Embryonic facial prominence (tissue), 1 donor: ENCODE measurements around the gene FAM200A.
"Not testable (repeated sequence)": the region's sequence is repeated elsewhere in the genome, so short reads cannot be mapped to it uniquely, and the experiment has no call there.

Source experiments
- DNase-seq: peaks from one replicate; pipeline ENCODE4 v3.0.0-alpha.2; 2016; ENCODE audit errors: extremely low spot score

The FAM200A gene

DNA sequence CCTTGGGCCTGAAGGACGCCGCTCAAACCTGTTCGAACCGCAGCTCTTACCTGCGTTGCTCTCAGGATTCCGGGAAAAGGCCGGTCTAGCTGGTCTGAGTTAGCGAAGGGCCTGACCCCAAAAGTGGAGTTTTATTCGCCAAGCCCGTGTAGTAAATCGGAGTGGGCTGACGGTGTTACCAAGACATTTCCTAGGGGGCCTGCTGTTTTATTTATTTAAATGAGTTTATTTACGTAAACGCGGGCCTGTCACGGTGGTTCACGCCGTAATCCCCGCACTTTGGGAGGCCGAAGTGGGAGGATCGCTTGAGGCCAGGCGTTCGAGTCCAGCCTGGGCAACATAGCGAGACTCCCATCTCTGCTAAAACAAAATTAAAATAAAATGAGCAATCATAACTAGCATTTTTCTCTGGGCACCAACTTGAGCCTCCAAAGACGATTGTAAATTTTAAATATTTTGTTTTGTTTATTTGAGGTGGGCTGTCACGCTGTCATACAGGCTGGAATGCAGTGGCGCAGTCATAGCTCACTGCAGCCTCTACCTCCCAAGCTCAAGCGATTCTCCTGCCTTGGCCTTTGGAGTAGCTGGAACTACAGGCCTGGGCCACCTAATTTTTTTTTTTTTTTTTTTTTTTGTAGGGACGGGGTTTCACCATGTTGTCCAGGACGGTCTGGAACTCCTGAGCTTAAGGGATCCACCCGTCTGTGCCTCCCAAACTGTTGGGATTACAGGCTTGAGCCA, 7.4 kb upstream of the FAM200A start:
- no peak for DNase-seq

DNA sequence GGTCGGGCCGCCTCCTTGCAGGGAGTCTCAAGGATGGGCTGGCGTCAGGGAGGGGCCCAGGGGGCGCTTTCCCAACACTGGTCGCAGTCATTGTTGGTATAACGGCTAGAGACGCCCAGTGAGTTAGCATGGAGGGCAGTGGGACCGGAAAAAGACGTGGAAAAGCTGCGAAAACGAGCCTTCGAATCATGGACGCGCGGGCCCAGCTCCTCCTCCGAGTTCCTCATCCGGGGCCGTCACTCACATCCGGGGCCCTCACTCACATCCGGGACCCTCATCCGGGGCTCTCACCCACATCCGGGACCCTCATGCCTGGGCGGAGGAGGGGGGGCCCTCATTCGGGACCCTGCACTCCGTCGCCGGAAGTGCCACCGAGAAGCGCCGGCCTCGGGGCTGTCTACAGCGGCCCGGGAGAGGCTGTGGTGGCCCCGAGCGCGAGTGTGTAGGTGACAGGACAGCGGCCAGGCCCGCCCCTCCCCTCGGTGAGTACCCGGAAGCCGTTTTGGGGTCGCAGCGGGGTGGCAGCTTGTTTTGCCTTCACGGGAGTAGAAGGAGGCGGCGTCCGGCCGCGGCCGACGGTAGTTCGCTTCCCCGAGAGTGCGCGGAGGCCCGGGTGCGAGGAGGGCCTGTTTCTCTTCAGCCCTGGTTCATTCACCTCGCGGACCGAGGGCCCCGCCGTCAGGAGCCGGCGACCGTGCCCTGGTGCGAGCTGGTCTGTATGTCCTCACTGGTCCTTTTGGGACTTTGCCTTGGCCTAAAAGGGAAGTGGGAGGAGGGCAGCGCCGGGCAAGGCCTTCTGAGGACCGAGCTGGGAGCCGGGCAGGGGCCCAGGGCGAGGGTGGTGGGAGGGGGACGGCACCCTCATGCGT, 6.6 kb upstream of the FAM200A start, which contains the start of gene ZNF655:
ZNF655 (plus strand) TSS at position 337 of the 869 bp plus-strand sequence. CDS start 1,918 bp downstream, outside the sequence.
- peak; percentile 82 for DNase-seq

DNA sequence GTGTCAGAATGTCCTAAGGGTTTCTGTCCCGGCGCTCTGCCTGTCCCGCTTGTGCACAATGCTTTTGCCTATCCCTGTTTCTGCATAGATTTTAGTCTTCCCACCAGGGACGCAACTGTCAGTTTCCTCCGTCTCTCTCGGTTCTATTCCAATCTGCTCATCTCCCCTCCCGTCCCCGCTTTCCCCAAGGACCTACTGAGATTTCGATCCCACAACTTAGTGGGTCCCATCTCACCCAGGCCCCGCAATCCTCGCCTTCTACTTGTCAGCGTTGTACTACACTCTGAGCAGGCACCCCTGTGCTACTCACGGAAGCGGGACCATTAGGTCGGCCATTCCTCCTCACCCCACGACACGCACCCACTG, 6.0 kb upstream of the FAM200A start:
- DNase-seq, result no peak

DNA sequence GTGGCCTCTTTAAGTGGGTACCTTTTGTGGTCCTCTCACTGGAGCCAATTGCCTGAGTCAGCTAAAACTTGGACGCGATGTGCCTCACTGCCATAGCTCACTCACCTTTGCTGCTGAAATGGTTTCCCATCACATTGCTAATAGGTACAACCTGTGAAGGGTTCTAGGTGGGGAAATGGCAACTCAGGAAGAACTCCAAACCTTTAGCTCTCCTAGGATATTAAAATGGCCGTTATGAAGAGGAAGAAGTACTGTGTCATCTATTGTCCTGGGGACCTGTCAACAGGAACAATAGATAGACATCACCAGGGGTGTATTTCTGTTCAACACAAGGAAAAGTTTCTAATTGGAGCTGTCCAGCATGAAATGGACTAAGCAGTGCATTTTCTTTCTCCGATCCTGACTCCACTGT, 5.3 kb upstream of the FAM200A start:
- DNase-seq, result no peak

DNA sequence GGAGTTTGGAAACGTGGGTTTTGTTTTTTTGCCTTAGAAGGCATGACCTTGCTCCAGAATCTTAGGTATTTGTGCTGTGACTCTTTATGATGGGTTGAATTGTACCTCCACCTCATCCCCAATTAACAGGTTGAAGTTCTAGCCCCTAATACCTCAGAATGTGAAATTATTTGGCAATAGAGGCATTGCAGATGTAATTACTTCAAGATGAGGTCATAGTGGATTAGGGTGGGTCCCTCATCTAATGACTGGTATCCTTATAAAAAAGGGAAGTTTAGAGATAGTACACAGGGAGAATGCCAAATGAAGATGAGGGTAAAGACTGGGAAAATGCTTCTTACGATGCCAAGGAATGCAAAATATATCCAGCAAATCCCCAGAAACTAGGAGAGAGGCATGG, 3.0 kb upstream of the FAM200A start:
- DNase-seq, result no peak

DNA sequence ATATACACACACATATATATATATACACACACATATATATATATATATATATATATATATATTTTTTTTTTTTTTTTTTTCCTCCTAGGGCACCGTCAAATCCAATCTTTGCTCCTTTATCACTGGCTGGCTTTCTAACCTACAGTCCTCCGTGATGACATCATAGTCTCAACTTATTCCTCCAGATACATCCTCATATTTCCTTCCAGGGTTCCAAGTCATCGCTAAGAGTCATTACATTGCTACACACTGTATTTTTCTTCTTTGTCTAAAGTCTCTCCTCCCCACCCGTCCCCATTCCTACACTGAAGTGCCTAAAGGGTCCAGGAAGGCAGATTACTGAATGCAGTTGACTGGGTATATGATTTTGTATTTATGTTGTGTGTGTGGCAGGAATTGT, 1.1 kb upstream of the FAM200A start:
- no peak for DNase-seq

DNA sequence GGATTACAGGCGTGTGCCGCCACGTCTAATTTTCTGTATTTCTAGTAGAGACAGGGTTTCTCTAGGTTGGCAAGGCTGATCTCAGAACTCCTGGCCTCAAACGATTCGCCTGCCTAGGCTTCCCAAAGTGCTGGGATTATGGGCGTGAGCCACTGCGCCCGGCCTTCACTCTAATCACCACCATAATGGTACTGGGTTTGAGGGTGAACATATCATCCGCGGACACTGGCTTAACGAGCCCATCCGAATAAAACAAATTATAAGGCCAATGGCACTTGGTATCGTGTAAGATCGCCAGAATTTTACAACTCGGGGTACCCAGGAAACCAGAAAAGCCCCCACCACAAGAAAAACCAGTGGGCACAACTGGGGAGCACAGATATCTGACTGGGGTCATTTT, 580 bp downstream of the FAM200A start:
- DNase-seq, result no peak

DNA sequence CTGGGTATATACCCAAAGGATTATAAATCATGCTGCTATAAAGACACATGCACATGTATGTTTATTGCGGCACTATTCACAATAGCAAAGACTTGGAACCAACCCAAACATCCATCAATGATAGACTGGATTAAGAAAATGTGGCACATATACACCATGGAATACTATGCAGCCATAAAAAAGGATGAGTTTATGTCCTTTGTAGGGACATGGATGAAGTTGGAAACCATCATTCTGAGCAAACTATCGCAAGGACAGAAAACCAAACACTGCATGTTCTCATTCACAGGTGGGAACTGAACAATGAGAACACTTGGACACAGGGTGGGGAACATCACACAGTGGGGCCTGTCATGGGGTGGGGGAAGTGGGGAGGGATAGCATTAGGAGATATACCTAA, 2.4 kb downstream of the FAM200A start:
- not testable (repeated sequence) for DNase-seq

DNA sequence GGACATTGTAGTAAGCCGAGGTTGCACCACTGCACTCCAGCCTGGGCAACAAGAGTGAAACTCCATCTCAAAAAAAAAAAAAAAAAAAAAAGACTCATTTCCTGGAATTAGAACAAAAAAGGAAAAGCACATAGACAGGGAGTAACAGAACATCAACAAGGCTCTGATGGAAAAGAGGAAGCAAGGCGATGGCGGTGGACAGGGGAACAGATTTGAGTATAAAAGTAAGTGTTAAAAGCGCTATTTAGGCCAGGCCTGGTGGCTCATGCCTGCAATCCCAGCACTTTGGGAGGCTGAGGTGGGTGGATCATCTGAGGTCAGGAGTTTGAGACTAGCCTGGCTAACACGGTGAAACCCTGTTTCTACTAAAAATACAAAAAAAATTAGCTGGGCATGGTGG, 6.6 kb downstream of the FAM200A start:
- not testable (repeated sequence) for DNase-seq

DNA sequence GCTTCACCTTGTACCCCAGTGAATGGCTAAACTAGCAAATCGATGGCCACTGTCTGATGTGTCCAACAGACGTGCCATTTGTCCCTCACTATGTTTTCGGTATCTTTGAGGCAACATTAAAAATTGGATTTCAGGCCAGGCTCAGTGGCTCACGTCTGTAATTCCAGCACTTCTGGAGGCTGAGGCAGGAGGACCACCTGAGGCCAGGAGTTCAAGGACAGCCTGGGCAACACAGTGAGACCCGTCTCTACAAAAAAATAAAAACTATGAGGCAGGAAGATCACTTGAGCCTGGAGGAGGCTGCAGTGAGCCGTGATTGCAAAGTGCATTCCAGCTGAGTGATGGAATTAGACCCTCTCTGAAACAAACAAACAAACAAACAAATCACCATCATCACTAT, 8.0 kb downstream of the FAM200A start:
- no peak for DNase-seq

DNA sequence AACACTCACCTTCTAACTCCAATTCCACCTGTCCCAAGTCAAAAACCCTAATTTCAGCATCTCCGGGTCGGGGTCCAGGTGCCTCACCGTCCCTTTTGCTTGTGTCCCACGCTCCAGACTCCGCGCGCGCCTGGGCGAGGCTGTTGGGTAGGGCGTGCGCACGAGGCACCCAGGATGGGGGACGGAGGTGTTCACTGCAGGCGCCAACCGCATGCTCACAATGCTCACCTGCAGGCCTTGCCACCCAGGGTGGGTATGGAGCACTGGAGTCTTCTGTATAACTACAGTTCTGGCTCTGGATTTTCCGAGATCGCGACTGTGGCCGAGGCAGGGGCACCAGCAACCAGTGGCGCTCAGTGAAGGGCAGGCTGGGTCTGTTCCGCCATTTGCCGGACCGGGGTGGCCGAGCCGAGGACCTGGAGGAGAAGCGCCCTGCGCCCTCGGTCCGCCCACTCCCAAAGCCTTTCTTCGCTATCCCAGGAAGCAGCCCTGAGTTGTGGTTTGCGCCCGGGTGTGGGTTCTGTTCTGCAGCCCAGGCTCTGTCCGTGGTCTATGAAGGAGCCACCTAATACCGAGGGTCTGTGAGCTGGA, 8.7 kb downstream of the FAM200A start:
- no peak for DNase-seq

DNA sequence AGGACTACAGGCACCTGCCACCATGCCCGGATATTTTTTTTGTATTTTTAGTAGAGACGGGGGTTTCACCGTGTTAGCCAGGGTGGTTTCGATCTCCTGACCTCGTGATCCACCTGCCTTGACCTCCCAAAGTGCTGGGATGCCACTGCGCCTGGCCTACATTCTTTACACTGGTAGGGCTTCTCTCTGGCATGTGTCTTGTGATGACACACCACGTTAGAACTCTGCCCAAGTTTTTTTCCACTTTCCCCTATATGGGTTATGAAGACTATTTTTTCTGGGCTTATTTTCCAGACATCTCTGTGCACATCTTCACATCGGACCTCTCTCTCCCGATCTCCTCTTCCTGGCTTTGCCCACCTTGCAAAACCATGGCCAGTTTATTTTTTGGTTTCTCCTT, 10.7 kb downstream of the FAM200A start:
- no peak for DNase-seq

DNA sequence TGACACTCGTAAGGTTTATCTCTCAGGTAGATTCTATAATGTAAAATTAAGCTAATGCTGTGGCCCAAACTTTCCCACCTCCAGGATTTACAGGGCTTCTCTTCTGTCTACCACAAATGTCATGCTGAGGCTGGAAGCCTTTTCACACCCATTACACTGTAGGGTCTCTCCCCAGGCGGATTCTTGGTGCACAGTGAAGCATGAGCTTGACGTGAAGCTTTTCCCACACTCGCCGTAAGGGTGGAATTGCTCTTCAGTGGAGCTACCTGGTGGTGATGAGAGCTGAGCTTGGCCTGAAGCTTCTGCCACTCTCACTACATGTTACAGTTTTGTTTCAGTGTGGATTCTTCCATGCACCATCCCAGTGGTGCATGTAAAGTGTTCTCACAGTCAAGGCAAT, 11.4 kb downstream of the FAM200A start:
- no peak for DNase-seq

DNA sequence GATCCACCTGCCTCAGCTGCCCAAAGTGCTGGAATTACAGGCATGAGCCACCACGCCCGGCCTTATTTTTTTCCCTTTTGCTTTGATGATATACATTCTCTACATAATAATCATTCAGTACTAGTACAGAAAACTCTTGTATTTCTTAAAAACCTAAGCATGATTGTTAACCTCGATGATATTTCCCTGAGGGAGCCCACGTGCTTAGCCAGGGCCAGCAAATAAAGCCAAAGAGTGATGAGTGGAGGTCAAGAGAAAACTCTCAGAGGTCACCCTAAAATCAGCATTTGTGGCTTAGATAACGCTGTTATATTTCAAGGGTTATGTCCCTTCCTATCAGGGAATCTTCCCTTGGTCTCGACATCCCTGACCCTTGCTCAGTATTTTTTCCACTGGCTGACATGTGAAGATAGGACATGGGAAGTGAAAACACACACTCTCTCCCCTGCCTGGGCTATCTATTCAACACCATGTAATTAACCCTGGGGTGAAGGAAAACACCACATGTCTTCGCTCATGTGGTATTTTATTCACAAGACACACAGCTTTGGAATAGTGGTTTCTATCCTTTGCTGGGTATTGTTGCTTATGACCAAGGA, 12.6 kb downstream of the FAM200A start:
- no peak for DNase-seq

DNA sequence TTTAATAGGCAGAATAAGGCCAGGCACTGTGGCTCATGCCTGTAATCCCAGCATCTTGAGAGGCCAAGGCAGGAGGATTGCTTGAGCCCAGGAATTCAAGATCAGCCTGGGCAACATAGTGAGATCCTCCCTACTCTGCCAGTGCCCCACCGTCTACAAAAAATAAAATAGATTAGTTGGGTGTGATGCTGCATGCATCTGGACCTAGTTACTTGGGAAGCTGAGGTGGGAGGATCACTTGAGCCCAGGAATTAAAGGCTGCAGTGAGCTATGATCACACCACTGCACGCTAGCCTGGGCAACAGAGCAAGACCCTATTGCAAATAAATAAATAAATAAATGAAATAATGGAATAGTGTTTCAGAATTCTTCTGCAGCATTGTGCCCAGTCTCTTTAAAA, 16.2 kb downstream of the FAM200A start:
- no peak for DNase-seq

DNA sequence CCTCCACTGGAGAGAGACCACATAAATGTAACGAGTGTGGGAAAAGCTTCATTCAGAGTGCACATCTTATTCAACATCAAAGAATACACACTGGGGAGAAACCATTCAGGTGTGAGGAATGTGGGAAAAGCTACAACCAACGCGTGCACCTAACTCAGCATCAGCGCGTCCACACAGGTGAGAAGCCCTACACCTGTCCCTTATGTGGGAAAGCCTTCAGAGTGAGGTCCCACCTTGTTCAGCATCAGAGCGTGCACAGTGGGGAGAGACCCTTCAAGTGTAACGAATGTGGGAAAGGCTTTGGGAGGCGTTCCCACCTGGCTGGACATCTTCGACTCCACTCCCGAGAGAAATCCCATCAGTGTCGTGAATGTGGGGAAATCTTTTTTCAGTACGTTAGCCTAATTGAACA, 20.6 kb downstream of the FAM200A start:
- no peak for DNase-seq

DNA sequence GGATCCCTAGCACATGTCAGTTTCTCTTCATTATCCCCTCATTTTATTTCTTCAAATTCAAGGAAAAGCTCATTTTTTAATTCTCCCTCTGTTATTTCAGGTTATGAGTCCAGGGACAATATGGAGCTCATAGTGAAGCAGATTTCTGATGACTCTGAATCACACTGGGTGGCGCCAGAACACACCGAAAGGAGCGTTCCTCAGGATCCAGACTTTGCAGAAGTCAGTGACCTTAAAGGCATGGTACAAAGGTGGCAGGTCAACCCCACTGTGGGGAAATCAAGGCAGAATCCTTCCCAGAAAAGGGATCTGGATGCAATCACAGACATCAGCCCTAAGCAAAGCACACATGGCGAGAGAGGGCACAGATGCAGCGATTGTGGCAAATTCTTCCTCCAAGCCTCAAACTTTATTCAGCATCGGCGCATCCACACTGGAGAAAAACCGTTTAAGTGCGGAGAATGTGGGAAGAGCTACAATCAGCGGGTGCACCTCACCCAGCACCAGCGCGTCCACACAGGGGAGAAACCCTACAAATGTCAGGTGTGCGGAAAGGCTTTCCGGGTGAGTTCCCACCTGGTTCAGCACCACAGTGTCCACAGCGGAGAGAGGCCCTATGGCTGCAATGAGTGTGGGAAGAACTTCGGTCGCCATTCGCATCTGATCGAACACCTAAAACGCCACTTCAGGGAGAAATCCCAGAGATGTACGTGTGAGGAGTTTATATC, 26.0 kb downstream of the FAM200A start:
- DNase-seq, result no peak

DNA sequence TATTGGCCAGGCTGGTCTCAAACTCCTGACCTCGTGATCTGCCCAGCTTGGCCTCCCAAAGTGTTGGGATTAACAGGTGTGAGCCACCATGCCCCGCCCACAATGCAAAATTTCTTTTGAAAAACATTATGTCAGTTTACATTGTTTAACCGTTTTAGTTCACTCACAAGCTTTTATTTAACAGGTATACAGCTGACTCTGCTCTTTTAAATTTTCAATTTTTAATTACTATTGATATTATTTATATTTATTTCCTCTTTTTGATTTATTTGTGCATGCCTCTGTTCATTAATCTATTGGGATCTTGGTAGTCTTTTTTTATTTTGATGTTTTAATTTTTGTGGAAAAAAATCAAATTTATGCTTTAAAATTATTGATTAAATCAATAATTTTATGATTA, 30.5 kb downstream of the FAM200A start:
- DNase-seq, result no peak

DNA sequence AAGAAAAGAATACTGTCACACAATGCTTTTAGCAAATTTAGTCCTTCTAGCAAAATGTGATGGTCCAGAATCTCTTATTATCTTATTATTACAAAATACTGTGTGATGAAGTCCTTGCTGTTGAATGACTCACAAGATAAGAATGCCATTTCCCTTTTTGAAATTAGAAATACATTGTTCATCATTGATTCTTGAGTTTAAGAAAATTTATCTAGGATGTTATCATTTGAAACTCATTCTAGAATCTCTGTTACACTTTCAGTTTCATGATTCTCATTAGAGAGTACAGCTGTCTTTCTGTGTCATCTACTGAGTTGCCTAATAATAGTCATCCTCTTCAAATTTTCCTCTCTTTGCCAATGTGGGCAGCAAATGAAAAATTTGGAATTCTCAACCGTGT, 37.9 kb downstream of the FAM200A start:
- DNase-seq, result no peak

DNA sequence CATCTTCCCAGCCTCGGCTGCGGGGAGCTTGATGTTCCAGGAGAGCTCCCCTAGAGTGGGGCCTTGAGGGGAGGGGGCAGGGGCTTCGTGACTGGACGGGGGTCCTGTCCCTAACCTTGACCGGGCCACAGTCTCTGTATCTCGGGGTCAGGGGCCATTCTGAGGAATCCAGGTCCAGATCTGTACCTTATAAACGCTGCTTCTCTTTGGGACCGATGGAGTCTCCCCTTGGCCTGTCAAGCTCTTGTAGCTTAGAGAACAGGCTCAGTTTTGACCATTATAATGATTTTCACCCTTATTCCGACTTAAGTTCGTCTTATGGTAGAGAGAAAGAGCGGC, 46.6 kb downstream of the FAM200A start:
- DNase-seq, result no peak

DNA sequence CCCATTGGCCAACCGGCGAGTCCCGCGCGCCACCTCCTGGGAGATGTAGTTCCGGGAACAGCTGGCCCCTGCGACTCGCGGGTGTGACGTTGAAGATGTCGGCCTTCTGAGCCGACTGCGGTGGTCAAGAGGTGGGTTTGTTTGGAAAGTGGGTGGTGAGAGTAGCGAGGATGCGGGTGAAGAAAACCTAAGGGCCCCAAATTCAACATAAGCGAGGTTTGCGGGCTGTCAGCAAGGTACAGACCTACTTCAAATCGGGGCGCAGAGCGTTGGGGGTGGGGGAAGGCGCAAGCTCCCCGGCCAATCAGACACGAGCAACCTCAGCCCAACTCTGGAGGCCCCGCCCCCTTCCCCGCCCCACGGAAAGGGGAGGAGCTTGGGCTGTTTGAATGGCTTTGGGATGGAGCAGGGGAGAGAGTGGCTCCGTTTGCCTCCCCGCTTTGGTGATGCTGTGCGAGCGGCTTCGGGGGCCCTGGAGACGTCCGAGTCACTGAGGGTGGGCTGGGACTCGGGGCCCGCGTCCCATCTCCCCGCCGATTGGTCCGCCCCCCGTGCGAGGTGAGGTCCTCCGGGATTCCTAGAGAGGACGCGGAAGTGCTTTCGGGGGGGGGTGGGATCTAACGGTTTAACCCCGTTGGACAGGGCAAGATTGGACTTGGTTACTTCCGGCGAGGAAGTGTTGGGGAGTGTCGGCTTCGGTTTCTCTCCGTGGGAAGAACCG, 47.2 kb downstream of the FAM200A start, which contains the start of gene ZKSCAN5:
ZKSCAN5 (plus strand) TSS at position 60 of the 721 bp plus-strand sequence. CDS start 1,383 bp downstream, outside the sequence.
- peak; percentile 92 for DNase-seq
